Activated T-helper 2 cell treated with anti-CD3 and anti-CD28 coated beads, Interferon-gamma antibody, Interleukin-2, Interleukin-4, amounts not matched to agents 10 μg/mL and 5 μg/mL and 100 μg/mL, durations not matched to agents 14 hours and 24 hours and 36 hours (primary cell): Measurements from ENCODE around the gene TRIM54. TPM values are rescaled to one million over a fixed set of nuclear protein-coding genes. Genes with fewer than 3 reads are reported as not detected.

Experiments used
- DNase-seq: peaks from one replicate; pipeline ENCODE4 v3.0.0; 2021; ENCODE audit warnings: low spot score
- H3K27ac Mint-ChIP-seq: one replicate; pipeline ENCODE4 v1.8.0; 2021; ENCODE audit warnings: mixed read lengths
- H3K27me3 Mint-ChIP-seq: one replicate; pipeline ENCODE4 v1.8.0; 2021; ENCODE audit warnings: low read depth, mixed read lengths
- H3K36me3 Mint-ChIP-seq: one replicate; pipeline ENCODE4 v1.8.0; 2021; ENCODE audit warnings: low read depth, mixed read lengths
- H3K4me1 Mint-ChIP-seq: one replicate; pipeline ENCODE4 v1.8.0; 2021; ENCODE audit warnings: low read depth, mixed read lengths
- H3K4me3 Mint-ChIP-seq: one replicate; pipeline ENCODE4 v1.8.0; 2021; ENCODE audit warnings: low read depth, mild to moderate bottlenecking, moderate library complexity, mixed read lengths
- H3K9me3 Mint-ChIP-seq: one replicate; pipeline ENCODE4 v1.8.0; 2021; ENCODE audit warnings: mixed read lengths
- intact Hi-C: fragments of 100-400 bp; cut with micrococcal nuclease; formaldehyde crosslinking; loops from one replicate; pipeline ENCODE4 v1.15.1; 2023
- total RNA-seq: library from RNA; stranded (reverse); gene quantifications from 2 replicates; pipeline ENCODE4 v1.2.3, GENCODE V29; 2022

TRIM54 gene
- total RNA-seq, 1 donor from 2014 or later = 0.21 TPM

DNA sequence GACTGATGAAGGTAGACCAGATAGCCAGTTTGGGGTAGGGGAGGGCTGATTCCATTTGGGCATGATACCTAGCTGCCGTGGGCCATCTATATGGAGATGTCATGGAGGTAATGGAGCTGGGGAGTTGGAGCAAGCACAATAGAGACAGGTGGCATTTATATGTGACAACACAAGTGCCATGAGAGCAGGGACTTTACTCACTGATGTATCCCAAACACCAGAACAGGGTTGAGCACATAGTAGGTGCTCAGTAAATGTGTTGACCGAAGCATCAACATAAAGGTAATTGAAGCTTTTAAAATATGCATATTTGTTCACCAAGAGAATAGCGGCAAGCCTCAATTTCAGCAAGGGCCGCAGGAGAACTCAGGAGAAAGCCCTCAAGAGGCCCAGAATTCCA is 34.3 kb upstream of the TRIM54 start:
- Mint-ChIP-seq H3K27me3 (peaks cover 4% of the 10 kb centered on the region), H3K4me3 (no peak overlapping the region), H3K27ac (no peak overlapping the region), H3K9me3 (no peaks in the 10 kb centered on the region), H3K4me1 (no peaks in the 10 kb centered on the region), H3K36me3 (peaks cover 16% of the 10 kb centered on the region)
- intact Hi-C loops = no loop called here
- no peak for DNase-seq

DNA sequence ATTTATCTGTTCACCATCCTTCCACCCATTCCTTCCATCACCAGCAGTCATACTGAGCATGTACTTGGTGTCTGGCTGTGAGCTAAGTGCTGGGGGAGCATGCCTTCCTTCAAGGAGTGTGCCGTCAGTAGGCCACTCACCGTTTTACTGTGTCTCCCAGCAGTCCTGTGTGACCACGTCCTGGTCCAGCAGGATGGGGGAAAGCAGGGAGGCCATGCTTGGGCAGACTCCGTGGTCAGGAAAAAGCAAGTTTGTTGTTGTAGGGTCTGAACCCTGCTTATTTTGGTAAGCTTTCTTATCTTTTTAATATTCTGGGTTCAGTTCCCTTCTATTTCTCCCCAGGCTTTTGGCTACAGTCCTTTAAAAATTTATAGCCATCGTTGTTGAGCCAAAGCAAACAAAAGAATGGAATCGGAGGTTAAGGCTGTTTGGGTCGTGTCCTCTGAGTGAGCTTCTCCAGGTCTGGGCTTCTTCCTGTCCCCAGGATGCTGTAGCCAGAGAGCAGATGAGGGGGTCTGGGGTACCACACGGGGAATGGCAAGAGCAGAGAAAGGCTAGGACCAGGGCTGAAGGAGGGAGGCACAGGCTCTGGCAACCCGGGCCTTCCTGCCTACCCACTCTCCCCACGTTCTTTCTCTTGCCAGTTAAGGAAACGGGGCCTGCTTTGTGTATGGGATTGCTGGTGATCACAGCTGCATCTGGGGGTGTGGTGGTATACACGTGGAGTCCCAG is 32.9 kb upstream of the TRIM54 start:
- intact Hi-C loops = no loop called here
- H3K27me3 Mint-ChIP-seq = peaks cover 6% of the 10 kb centered on the region
- no peaks in the 10 kb centered on the region for H3K4me1 Mint-ChIP-seq
- no peak for DNase-seq
- H3K4me3 Mint-ChIP-seq = no peak overlapping the region
- no peaks in the 10 kb centered on the region for H3K9me3 Mint-ChIP-seq
- no peak overlapping the region for H3K27ac Mint-ChIP-seq
- peaks cover 1% of the 10 kb centered on the region for H3K36me3 Mint-ChIP-seq

DNA sequence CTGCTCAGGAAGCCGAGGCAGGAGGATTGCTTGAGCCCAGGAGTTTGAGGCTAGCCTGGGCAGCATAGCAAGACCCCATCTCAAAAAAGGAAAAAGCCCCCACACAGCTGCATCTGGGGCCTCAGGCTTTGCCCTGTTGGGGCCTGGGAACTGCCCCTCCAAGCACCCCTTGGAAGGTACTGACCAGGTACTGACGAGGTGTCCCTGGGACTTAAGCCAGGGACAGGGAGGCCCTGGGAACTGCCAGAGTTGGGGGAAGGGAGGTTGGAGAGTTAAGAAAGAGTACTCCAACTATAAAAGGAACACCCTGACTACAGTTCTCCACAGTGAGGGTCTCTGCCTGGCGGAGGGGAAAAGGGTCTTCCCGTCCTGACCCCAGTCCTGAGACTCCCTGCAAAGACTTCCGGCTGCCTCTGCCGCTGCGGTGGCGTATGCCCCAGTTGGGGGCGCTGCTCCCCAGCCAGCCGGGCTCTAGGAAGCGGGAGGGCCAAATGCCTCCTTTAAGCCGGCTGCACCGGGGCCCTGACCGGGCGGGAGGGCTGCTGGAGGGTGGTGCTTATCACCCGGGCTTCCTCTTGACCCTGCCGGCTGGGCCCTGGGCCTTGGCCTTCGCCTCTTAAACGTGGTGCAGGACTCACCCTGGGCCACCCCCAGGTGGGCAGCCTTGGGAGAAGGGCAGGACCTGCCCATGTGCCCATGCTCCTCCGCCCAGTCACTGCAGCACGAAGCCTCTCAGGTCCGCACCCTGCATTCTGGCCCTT is 32.2 kb upstream of the TRIM54 start:
- Mint-ChIP-seq H3K27me3 (peaks cover 11% of the 10 kb centered on the region), H3K4me3 (no peak overlapping the region), H3K9me3 (no peaks in the 10 kb centered on the region), H3K36me3 (no peaks in the 10 kb centered on the region), H3K4me1 (no peaks in the 10 kb centered on the region), H3K27ac (no peak overlapping the region)
- intact Hi-C loops = loop anchor here (1.0 kb wide), 2 partner anchors 30 to 53 kb away; no protein-coding TSS in a partner anchor
- peak; percentile 47 for DNase-seq

DNA sequence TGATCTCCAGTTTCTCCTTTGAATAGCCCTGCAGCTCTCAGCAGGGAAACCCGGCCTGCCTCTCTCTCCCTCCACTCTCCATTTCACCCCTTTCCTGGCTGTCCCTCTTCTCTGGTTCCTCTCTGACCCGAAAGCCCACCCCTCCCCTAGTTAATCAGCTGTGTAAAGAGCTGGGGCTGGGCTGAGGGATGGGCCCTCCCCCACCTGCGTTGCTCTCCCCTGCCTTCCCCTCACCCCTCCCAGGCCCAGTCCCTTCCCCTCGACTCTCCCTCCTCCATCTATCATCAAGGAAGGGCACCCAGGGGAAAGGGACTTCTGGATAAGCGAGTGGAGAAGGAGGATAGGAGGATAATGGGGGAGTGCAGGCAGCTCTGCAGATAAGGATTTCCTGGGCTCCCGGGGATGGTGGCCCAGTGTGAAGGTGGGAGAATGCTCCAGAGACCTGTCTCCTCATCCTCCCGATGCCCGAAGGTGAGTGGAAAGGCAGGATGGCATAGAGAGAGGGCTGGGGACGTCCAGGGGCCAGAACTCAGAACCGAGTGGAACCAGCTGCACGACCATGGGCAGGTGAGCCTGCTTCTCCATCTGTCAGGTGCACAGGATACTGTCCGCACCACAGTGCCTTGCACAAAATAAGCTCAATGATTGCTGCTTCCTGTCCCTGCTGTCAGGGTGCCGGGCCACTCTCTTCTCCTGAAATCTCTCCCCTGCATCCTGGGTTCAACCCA is 31.4 kb upstream of the TRIM54 start:
- no peak for DNase-seq
- Mint-ChIP-seq H3K4me1 (no peaks in the 10 kb centered on the region), H3K4me3 (no peak overlapping the region), H3K27ac (no peak overlapping the region), H3K9me3 (no peaks in the 10 kb centered on the region), H3K36me3 (no peaks in the 10 kb centered on the region), H3K27me3 (peaks cover 17% of the 10 kb centered on the region)
- intact Hi-C loops = loop anchor here (1.0 kb wide), 2 partner anchors 29 to 52 kb away; no protein-coding TSS in a partner anchor

DNA sequence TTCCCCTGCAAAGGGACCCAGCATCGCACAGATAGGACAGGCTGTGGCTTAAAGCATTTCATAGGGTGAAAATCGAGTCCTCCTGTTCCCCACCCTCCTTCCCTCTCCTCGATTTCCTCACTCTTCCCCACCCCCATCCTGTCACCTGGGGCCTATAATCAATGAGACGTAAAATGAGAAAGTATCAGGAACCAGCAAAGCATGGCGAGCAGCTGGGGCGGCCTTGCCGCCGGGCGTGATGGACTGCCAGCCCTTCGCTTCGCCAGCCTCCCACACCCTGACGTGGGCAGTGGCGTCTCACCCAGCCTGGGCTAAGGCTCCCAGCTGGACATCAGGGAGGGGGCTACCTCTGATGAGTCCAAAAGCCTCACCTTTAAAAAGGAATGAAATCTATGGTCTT is 30.5 kb upstream of the TRIM54 start:
- no peak for DNase-seq
- no peaks in the 10 kb centered on the region for H3K4me1 Mint-ChIP-seq
- intact Hi-C loops = no loop called here
- no peaks in the 10 kb centered on the region for H3K36me3 Mint-ChIP-seq
- peaks cover 24% of the 10 kb centered on the region for H3K27me3 Mint-ChIP-seq
- no peak overlapping the region for H3K27ac Mint-ChIP-seq
- H3K4me3 Mint-ChIP-seq = no peak overlapping the region
- no peaks in the 10 kb centered on the region for H3K9me3 Mint-ChIP-seq

DNA sequence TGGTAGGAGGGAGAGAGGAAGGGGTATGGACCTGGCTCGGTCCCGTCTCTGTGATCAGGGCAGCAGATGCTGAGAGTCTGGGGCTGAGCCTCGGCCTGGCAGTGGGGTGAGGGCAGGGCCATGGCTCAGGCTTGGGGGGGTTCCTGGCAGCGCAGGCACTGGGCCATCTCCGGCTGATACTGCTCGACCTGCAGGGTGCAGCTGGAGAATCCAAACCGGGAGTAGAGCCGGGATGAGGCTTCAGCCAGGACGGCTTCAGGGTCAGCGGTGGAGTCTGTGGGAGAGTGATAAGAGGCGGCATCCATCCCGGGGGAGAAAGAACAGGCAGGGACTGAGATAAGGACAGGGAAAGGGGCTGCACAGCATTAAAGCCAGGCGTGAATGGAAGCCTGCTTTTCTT is 27.0 kb upstream of the TRIM54 start:
- H3K4me1 Mint-ChIP-seq = no peaks in the 10 kb centered on the region
- no peaks in the 10 kb centered on the region for H3K36me3 Mint-ChIP-seq
- intact Hi-C loops = no loop called here
- H3K27ac Mint-ChIP-seq = no peak overlapping the region
- no peak overlapping the region for H3K4me3 Mint-ChIP-seq
- H3K27me3 Mint-ChIP-seq = peaks cover 35% of the 10 kb centered on the region
- H3K9me3 Mint-ChIP-seq = no peaks in the 10 kb centered on the region
- DNase-seq = no peak

DNA sequence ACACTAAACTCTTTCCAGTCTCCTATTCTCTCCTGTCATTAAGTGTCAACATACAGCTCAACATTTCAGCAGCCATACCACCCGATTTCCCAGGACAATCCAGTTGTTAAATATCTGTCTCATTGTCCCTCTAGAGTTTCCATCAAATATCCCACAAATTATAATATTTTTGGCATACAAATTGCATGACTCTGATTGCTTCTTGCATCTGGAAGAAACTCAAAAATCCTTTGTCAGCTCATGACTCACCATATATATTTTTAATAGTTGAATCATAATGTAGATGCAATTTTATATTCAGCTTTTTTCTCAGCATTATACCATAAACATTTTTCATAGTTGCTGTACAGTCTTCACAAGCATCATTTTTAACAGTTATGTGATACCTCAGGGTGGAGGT is 26.6 kb upstream of the TRIM54 start:
- no peaks in the 10 kb centered on the region for H3K36me3 Mint-ChIP-seq
- DNase-seq = no peak
- peaks cover 40% of the 10 kb centered on the region for H3K27me3 Mint-ChIP-seq
- H3K27ac Mint-ChIP-seq = no peak overlapping the region
- no peaks in the 10 kb centered on the region for H3K9me3 Mint-ChIP-seq
- H3K4me3 Mint-ChIP-seq = no peak overlapping the region
- H3K4me1 Mint-ChIP-seq = no peaks in the 10 kb centered on the region
- intact Hi-C loops = no loop called here

DNA sequence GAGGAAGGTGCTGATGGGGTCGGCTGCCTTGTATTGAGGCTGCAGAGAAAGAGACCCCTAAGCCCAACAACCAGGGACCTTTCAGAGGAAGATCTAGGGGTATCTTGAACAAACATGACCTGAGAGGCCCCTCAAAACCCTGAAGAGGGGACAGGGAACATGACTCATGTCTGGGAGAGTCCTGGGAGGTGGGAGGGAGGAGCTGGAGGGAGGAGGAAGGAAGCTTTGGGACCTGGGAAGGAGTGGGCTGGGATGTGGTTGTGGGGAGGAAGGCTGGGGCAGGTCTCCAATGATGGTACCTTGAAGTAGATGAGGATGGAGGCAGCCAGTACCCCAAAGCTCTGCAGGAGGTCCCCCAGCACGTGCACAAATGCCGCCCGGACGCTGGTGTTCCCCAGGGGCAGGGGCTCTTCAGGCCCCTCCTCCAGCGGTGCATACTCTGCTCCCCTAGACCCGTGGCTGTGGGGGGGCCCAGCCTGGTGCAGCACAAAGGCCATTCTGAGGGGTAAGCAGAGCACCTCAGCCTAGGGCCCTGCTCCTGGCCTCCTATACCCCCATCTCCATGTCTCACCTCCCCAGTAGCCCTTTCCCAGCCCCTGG is 25.3 kb upstream of the TRIM54 start:
- DNase-seq = no peak
- Mint-ChIP-seq H3K4me1 (peaks cover 7% of the 10 kb centered on the region), H3K9me3 (no peaks in the 10 kb centered on the region), H3K27me3 (peaks cover 49% of the 10 kb centered on the region), H3K27ac (no peak overlapping the region), H3K4me3 (no peak overlapping the region), H3K36me3 (no peaks in the 10 kb centered on the region)
- intact Hi-C loops = no loop called here

DNA sequence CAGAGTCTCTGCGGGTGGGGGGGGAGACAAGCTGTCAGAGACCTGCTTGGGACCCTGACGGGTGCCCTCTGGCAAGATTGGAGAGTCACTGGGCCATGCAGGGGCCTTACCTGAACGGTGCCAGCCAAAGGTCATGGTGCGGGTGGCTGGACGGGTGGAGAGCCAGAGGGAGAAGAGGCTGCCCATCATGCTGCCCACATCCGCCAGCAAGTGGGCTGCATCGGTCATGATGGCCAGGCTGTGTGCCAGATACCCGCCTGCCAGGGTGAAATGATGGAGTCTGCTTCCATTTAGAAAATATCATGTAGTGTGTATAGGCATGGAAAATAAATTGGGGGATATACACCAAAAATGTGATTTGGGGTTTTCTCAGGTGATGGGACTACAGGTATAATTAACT is 24.2 kb upstream of the TRIM54 start:
- Mint-ChIP-seq H3K9me3 (no peaks in the 10 kb centered on the region), H3K4me1 (peaks cover 7% of the 10 kb centered on the region), H3K36me3 (no peaks in the 10 kb centered on the region), H3K4me3 (no peak overlapping the region), H3K27ac (no peak overlapping the region), H3K27me3 (peaks cover 50% of the 10 kb centered on the region)
- no peak for DNase-seq
- intact Hi-C loops = no loop called here

DNA sequence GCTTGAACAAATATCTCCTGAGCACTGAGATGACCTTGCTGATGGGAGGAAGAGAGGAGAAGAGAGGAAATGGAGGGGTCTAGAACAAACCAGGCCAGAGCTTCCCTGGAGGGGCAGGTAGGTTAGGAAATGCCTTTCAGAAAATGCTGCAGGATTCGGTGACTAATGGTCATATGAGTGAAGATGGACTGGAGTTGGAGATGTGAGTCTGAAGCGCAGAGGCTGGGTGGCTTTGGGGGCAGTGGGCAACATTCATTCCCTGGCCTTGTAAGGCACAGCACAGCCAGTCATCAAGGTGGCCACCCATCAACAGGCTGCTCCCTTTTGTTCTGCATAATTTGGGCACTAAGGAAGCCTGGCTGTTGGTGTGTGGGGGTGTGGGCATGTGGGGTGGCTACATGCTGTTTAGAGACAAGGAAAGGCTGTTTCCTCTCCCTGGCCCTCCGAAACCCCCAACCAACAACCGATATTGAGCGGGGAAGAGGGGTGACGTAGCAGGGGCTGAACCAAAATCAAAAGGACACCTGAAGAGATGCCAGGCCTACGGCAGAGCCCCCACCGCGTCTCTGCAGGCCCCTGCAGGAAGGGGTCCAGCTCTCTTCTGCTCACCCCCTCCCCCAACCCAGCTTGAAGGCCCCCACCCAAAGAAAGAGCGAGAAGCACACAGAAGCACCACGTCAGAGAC is 20.8 kb upstream of the TRIM54 start:
- no peaks in the 10 kb centered on the region for H3K9me3 Mint-ChIP-seq
- peak overlapping the region; percentile 58 for H3K4me3 Mint-ChIP-seq
- peaks cover 50% of the 10 kb centered on the region for H3K27me3 Mint-ChIP-seq
- H3K27ac Mint-ChIP-seq = no peak overlapping the region
- H3K36me3 Mint-ChIP-seq = no peaks in the 10 kb centered on the region
- no peak for DNase-seq
- H3K4me1 Mint-ChIP-seq = peaks cover 18% of the 10 kb centered on the region
- intact Hi-C loops = loop anchor here (5.0 kb wide), 1 partner anchor 41 kb away; no protein-coding TSS in a partner anchor

DNA sequence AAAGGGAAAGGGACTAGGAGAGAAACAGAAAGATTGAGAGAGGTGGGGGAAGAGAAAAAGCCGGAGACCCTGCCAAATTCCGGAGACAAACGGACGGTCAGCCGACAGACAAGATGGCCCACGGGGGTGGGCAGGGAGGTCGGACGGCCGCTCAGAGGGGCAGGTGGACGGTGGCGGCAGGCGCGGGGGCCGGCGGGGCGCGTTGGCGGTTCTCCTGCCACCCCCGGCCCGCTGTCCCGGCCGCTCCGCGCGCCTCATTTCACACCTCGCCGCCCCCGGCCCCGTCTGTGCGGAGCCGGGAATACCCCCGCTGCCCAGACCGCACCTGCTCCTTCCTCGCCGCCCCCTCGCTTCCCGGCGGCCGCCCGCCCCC is 20.3 kb upstream of the TRIM54 start:
- H3K27me3 Mint-ChIP-seq = peaks cover 44% of the 10 kb centered on the region
- intact Hi-C loops = loop anchor here (5.0 kb wide), 1 partner anchor 40 kb away; no protein-coding TSS in a partner anchor
- H3K4me3 Mint-ChIP-seq = peak overlapping the region; percentile 58
- peaks cover 18% of the 10 kb centered on the region for H3K4me1 Mint-ChIP-seq
- DNase-seq = no peak
- no peaks in the 10 kb centered on the region for H3K36me3 Mint-ChIP-seq
- H3K9me3 Mint-ChIP-seq = no peaks in the 10 kb centered on the region
- H3K27ac Mint-ChIP-seq = no peak overlapping the region
